ENCODE measurements around the gene CDC42BPB.

CDC42BPB gene

DNA sequence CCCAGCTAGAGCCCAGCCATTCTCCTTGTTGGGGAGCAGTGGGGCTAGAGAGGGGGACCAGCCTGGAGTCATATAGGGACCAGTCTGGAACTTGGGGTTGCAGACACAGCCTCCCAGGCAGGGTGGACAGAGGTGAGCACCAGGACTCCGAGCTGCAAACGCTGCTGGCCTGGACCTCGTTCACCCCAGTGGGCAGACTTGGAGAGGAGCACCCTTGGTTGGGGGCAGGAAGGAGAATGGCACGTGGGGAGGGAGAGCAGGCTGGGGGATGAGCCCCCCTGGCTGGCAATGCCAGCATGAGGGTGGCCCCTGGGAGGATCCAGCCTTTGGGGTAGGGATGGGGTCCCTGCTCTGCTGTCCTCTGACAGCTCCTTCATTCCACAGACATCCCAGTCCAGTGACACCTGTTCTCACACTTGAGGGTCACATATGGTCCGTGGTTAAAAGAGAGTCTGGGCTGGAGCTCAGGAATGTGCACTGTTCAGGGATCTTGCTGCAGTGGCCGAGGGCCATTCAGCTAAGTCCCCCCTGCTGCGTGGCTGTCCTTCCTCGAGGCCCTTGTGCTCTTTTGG is 29.5 kb upstream of the CDC42BPB start:
- H3K9me3 ChIP-seq (ENCODE audit: insufficient read depth, low read length) = no peaks in the 10 kb centered on the region

DNA sequence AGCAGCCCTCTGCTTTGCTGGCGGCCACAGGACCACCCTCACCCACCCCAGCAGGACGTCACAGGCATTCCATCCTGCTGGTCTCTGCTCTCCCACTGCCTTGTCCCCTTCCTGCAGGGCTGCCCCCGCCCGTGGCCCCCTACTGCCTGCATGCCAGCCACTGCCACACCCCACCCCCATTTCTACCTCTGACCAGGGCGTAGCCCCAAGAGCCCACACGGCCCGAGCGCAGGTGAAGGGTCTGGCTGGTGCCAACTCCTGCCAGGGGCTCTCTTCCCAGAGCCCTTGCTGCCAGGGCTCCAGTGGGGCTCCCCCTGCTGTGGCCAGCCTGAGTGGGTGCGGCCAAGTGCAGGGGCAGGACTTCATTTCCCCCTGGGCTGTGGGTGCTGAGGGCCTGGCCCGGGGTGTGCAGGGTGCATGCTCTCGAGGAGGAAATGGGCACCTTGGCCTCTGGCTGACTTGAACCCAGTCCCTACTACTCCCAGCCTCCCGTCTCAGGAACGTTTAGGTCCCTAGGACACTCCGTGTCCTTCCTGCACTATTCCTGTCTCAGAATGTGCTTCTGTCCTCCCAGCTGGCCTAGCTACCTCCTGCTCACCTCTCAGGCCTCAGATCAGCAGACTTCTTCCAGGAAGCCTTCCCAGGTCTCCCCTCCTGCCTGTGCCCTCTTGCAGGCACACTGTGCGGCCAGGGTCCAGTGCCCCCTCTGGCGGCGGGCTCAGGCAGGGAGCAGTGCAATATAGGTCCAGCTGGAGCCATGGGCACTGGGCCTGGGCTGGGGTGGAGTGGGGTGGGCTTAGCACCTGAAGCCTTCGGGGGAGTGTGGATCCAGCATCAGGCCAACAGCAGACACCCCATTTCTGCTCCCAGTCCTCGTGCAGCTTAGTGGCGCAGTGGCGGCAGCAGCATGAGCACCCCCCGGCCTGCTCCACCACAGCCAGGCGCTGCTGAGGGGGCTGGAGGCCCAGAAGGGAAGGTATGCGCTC is 28.1 kb upstream of the CDC42BPB start:
- Histone ChIP-seq H2AFZ (ENCODE audit: low read depth, low read length, severe bottlenecking) (no peak overlapping the region), H3K79me2 (ENCODE audit: insufficient read depth, low read length) (no peaks in the 10 kb centered on the region), H3K27ac (ENCODE audit: low read depth, low read length) (no peak overlapping the region), H3F3A (ENCODE audit: insufficient read depth) (no peaks in the 10 kb centered on the region), H3K9me3 (ENCODE audit: insufficient read depth, low read length) (no peaks in the 10 kb centered on the region), H3K4me2 (ENCODE audit: low read depth, low read length, poor library complexity, severe bottlenecking) (no peak overlapping the region), H4K20me1 (ENCODE audit: low read depth, low read length) (no peaks in the 10 kb centered on the region), H3K4me3 (ENCODE audit: insufficient read depth, low read length, poor library complexity, severe bottlenecking) (no peak overlapping the region), H3K27me3 (ENCODE audit: low read length) (no peaks in the 10 kb centered on the region), H3K9me2 (replicated peaks; ENCODE audit: insufficient read depth, low read length) (no peaks in the 10 kb centered on the region), H3K9ac (ENCODE audit: low read length) (no peak overlapping the region), H3K36me3 (ENCODE audit: low read length) (no peaks in the 10 kb centered on the region)
- TF ChIP-seq, protein P1, sequence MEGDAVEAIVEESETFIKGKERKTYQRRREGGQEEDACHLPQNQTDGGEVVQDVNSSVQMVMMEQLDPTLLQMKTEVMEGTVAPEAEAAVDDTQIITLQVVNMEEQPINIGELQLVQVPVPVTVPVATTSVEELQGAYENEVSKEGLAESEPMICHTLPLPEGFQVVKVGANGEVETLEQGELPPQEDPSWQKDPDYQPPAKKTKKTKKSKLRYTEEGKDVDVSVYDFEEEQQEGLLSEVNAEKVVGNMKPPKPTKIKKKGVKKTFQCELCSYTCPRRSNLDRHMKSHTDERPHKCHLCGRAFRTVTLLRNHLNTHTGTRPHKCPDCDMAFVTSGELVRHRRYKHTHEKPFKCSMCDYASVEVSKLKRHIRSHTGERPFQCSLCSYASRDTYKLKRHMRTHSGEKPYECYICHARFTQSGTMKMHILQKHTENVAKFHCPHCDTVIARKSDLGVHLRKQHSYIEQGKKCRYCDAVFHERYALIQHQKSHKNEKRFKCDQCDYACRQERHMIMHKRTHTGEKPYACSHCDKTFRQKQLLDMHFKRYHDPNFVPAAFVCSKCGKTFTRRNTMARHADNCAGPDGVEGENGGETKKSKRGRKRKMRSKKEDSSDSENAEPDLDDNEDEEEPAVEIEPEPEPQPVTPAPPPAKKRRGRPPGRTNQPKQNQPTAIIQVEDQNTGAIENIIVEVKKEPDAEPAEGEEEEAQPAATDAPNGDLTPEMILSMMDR (IDR thresholded peaks at IDR 0.05; ENCODE audit: insufficient read depth, low read length, poor library complexity, severe bottlenecking) = no peak
- TF ChIP-seq EZH2phosphoT487 (conservative IDR thresholded peaks at IDR 0.05; ENCODE audit: low read length) = no peak

More for the DNA sequence above, 29.5 kb upstream of the CDC42BPB start:
- Histone ChIP-seq H3F3A (ENCODE audit: insufficient read depth) (no peaks in the 10 kb centered on the region), H3K4me3 (ENCODE audit: insufficient read depth, low read length, poor library complexity, severe bottlenecking) (no peak overlapping the region), H3K36me3 (ENCODE audit: low read length) (no peaks in the 10 kb centered on the region), H4K20me1 (ENCODE audit: low read depth, low read length) (no peaks in the 10 kb centered on the region), H3K79me2 (ENCODE audit: insufficient read depth, low read length) (no peaks in the 10 kb centered on the region), H3K27me3 (ENCODE audit: low read length) (no peaks in the 10 kb centered on the region), H3K9me2 (replicated peaks; ENCODE audit: insufficient read depth, low read length) (no peaks in the 10 kb centered on the region), H3K9ac (ENCODE audit: low read length) (no peak overlapping the region), H2AFZ (ENCODE audit: low read depth, low read length, severe bottlenecking) (no peak overlapping the region), H3K27ac (ENCODE audit: low read depth, low read length) (no peak overlapping the region), H3K4me2 (ENCODE audit: low read depth, low read length, poor library complexity, severe bottlenecking) (no peak overlapping the region)
- no peak for TF ChIP-seq EZH2phosphoT487 (conservative IDR thresholded peaks at IDR 0.05; ENCODE audit: low read length)
- TF ChIP-seq, protein P1 (IDR thresholded peaks at IDR 0.05; ENCODE audit: insufficient read depth, low read length, poor library complexity, severe bottlenecking) = no peak

- H4K20me1 ChIP-seq (ENCODE audit: low read depth, low read length) = no peaks in the 10 kb centered on the region
- H3K27me3 ChIP-seq (ENCODE audit: low read length) = no peaks in the 10 kb centered on the region
- H3K27ac ChIP-seq (ENCODE audit: low read depth, low read length) = no peak within 1 kb of the TSS
- no peaks in the 10 kb centered on the region for H3K9me2 ChIP-seq (replicated peaks; ENCODE audit: insufficient read depth, low read length)
- TF ChIP-seq EZH2phosphoT487 (conservative IDR thresholded peaks at IDR 0.05; ENCODE audit: low read length) = no peak
- TF ChIP-seq, protein P1 (IDR thresholded peaks at IDR 0.05; ENCODE audit: insufficient read depth, low read length, poor library complexity, severe bottlenecking) = no peak
- no peak within 1 kb of the TSS for H3K9ac ChIP-seq (ENCODE audit: low read length)
- no peak within 1 kb of the TSS for H3K4me3 ChIP-seq (ENCODE audit: insufficient read depth, low read length, poor library complexity, severe bottlenecking)
- H3K9me3 ChIP-seq (ENCODE audit: insufficient read depth, low read length) = no peaks in the 10 kb centered on the region
- no peaks in the 10 kb centered on the region for H3K36me3 ChIP-seq (ENCODE audit: low read length)
- H2AFZ ChIP-seq (ENCODE audit: low read depth, low read length, severe bottlenecking) = no peak within 1 kb of the TSS
- H3K4me2 ChIP-seq (ENCODE audit: low read depth, low read length, poor library complexity, severe bottlenecking) = no peak within 1 kb of the TSS
- no peaks in the 10 kb centered on the region for H3F3A ChIP-seq (ENCODE audit: insufficient read depth)
- no peaks in the 10 kb centered on the region for H3K79me2 ChIP-seq (ENCODE audit: insufficient read depth, low read length)
These were observed 26.9 kb upstream of the CDC42BPB start, which contains the start of gene LBHD2 for GRCh38 chr14:103084021-103084919. TSS of gene LBHD2 (plus strand) at chr14:103084210. CDS start at chr14:103086013, 1,803 bp downstream.

Measured in SU-DHL-6 (cell line).